Activated naive CD8-positive, alpha-beta T cell treated with anti-CD3 and anti-CD28 coated beads, Interleukin-2, amount 50 U/mL, for 24 hours (primary cell): Measurements from ENCODE around the gene NIPBL.

ENCODE experiments used
- ATAC-seq: fragments of 150-1000 bp; cut with Tn5 transposase; one replicate; pipeline ENCODE4 v1.10.0; 2021
- DNase-seq: peaks from one replicate; pipeline ENCODE4 v3.0.0; 2021
- H3K27ac Mint-ChIP-seq: one replicate; pipeline ENCODE4 v1.8.0; 2021; ENCODE audit warnings: mild to moderate bottlenecking, mixed read lengths
- H3K27me3 Mint-ChIP-seq: one replicate; pipeline ENCODE4 v1.8.0; 2021; ENCODE audit warnings: mixed read lengths
- H3K36me3 Mint-ChIP-seq: one replicate; pipeline ENCODE4 v1.8.0; 2021; ENCODE audit warnings: low read depth, mixed read lengths
- H3K4me1 Mint-ChIP-seq: one replicate; pipeline ENCODE4 v1.8.0; 2021; ENCODE audit warnings: mixed read lengths
- H3K4me3 Mint-ChIP-seq: one replicate; pipeline ENCODE4 v1.8.0; 2021; ENCODE audit warnings: mild to moderate bottlenecking, moderate library complexity, mixed read lengths
- H3K9me3 Mint-ChIP-seq: one replicate; pipeline ENCODE4 v1.8.0; 2021; ENCODE audit warnings: mixed read lengths

NIPBL gene

DNA sequence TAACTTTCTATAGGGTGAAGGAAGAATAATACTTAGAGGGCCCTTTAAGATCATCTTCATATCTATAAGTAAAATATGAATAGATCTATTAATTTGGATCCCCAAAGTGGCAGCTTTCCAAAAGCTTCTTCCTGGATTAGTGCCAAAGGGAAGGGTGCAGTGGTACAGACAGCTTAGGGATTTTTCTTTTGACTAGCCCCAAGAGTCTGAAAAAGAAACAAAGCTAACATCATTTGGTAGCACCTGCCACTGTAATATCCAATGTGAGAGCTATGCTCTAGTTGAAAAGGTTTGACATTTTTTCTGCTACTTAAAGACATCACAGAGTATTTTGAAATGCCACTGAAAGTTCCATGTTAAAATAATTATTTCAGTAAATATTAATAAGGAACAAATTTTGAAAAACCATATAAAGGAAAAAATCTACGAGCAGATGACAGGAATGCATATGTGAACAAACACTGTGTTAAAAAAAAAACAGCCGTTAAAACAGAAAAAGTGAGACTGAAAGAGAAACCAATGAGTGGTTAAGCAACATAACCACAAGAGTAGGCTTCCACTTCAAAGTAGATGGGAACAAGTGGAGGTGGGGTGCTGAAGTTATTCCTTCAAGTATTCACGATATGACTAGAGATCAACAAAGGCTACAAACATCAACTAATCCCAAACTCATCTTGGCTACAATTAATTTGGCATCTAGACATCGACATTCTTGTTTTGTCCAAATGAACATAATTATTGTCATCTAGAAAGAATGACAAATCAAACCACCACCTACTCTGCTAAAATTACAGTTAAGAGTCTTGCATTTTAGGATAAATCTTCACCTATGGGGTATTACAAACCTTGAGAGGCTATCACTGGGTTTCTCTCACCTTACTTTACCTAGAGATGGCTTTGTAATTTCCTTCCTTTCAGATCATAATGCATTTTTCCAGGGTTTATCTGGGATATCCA, 235.1 kb downstream of the NIPBL start:
- DNase-seq (no peak), ATAC-seq (peak; percentile 83)
- peak overlapping the region; percentile 19 for H3K4me3 Mint-ChIP-seq
- H3K4me1 Mint-ChIP-seq: peaks cover 37% of the 10 kb centered on the region
- H3K27me3 Mint-ChIP-seq: peaks cover 11% of the 10 kb centered on the region
- peaks cover 12% of the 10 kb centered on the region for H3K9me3 Mint-ChIP-seq
- peak overlapping the region; percentile 53 for H3K27ac Mint-ChIP-seq
- H3K36me3 Mint-ChIP-seq: peaks cover 38% of the 10 kb centered on the region

DNA sequence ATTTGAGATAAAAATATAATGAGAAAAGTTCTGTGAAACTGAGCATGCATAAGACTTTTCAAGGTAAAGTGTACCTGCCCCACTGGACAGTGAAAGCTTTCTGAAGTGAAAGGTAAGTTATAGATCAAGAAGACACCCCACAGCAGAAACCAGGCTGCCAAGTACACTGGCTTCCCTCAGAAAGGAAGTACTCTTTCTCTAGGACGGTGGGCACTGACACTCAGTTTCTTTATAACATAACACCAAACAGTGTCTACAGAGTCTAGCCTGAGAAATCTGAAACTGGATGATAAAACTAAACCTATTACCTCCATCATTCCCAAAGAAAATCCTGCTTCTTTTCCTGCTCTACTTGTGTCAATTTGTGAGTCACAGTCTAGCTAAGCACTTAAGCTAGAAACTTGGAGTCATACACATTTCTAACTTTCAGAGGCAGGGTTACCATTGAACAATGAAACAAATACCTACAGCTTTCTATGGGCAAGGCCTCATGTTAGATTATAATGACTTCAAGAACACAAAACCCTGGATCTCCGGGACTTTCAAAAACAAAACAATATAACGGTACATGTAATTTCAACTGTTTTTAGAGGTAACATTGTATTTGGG, 235.9 kb downstream of the NIPBL start:
- peaks cover 12% of the 10 kb centered on the region for H3K9me3 Mint-ChIP-seq
- peaks cover 37% of the 10 kb centered on the region for H3K4me1 Mint-ChIP-seq
- H3K36me3 Mint-ChIP-seq: peaks cover 34% of the 10 kb centered on the region
- ATAC-seq (peak; percentile 48), DNase-seq (no peak)
- no peak overlapping the region for H3K27ac Mint-ChIP-seq
- peaks cover 11% of the 10 kb centered on the region for H3K27me3 Mint-ChIP-seq
- H3K4me3 Mint-ChIP-seq: no peak overlapping the region
